ENCODE data around the gene ZCCHC18. TPM values are rescaled to one million over a fixed set of nuclear protein-coding genes. Genes with fewer than 3 reads are reported as not detected.

ZCCHC18 gene
- total RNA-seq, 1 donor from 2014 or later, result 0.57 TPM

GRCh38 chrX:104141087-104141760, 28.9 kb downstream of the ZCCHC18 start:
- intact Hi-C loops (cut with micrococcal nuclease), result no loop called here
- no peak for DNase-seq (ENCODE audit: low spot score)
- Mint-ChIP-seq H3K27me3 (ENCODE audit: insufficient read depth) (peaks cover 2% of the 10 kb centered on the region), H3K4me3 (no peak overlapping the region), H3K27ac (no peak overlapping the region), H3K9me3 (no peaks in the 10 kb centered on the region), H3K4me1 (ENCODE audit: low read depth) (no peaks in the 10 kb centered on the region), H3K36me3 (ENCODE audit: low read depth) (no peaks in the 10 kb centered on the region)

GRCh38 chrX:104151037-104151436, 38.7 kb downstream of the ZCCHC18 start:
- no peak overlapping the region for H3K27ac Mint-ChIP-seq
- intact Hi-C loops (cut with micrococcal nuclease), result no loop called here

GRCh38 chrX:104156630-104157529, 44.6 kb downstream of the ZCCHC18 start, which contains the start of gene SLC25A53:
Gene SLC25A53, minus strand, starts transcription at chrX:104157009. Its CDS starts 51,752 bp downstream, at chrX:104105257.
- Mint-ChIP-seq H3K9me3 (no peaks in the 10 kb centered on the region), H3K36me3 (ENCODE audit: low read depth) (no peaks in the 10 kb centered on the region), H3K27ac (peak within 1 kb of the TSS; percentile 100), H3K27me3 (ENCODE audit: insufficient read depth) (no peaks in the 10 kb centered on the region), H3K4me3 (peak within 1 kb of the TSS; percentile 98), H3K4me1 (ENCODE audit: low read depth) (peaks cover 21% of the 10 kb centered on the region)
- peak; percentile 70 for DNase-seq (ENCODE audit: low spot score)
- intact Hi-C loops (cut with micrococcal nuclease), result loop anchor here (1.0 kb wide), 1 partner anchor 9 kb away; the partner anchor contains the start of gene FAM199X

More at GRCh38 chrX:104151037-104151436, 38.7 kb downstream of the ZCCHC18 start:
- Mint-ChIP-seq H3K4me1 (ENCODE audit: low read depth) (peaks cover 6% of the 10 kb centered on the region), H3K27me3 (ENCODE audit: insufficient read depth) (peaks cover 1% of the 10 kb centered on the region), H3K36me3 (ENCODE audit: low read depth) (peaks cover 1% of the 10 kb centered on the region), H3K9me3 (no peaks in the 10 kb centered on the region), H3K4me3 (no peak overlapping the region)
- no peak for DNase-seq (ENCODE audit: low spot score)

Other genes starting within 250 kb of the ZCCHC18 start
- gene TMSB15B, start 149.9 kb upstream of the ZCCHC18 start, total RNA-seq, result 8.6 and 8.9 TPM in 2 replicates
- gene H2BW1, start 98.8 kb upstream of the ZCCHC18 start, total RNA-seq, result not detected in 2 replicates
- gene H2BW2, start 72.6 kb upstream of the ZCCHC18 start, total RNA-seq, result not detected in 2 replicates
- gene TMSB15C, start 36.3 kb upstream of the ZCCHC18 start, total RNA-seq, result 3.4 and 4.3 TPM in 2 replicates
- gene SLC25A53, start 44.5 kb downstream of the ZCCHC18 start, total RNA-seq, result 4.3 and 4.4 TPM in 2 replicates
- gene FAM199X, start 53.9 kb downstream of the ZCCHC18 start, total RNA-seq, result 10.8 and 12.7 TPM in 2 replicates
- gene ESX1, start 142.4 kb downstream of the ZCCHC18 start, total RNA-seq, result not detected in 2 replicates

Measured in activated T-helper 1 cell treated with anti-CD3 and anti-CD28 coated beads, Interleukin-12 subunit alpha, Interleukin-12 subunit beta, Interleukin-2, Interleukin-4 antibody, amounts not matched to agents 30 ng/mL and 10 ng/mL and 1 ng/mL, durations not matched to agents 14 hours and 24 hours and 36 hours (primary cell).